HG02981 (cell line): ENCODE measurements around the gene CPHXL2.

Experiments used
- ATAC-seq: cut with Tn5 transposase; IDR thresholded peaks from one replicate; pipeline ENCODE4 v1.9.1; 2021; ENCODE audit warnings: mild to moderate bottlenecking, moderate library complexity; ENCODE audit not compliant: unreplicated experiment

Gene CPHXL2

DNA sequence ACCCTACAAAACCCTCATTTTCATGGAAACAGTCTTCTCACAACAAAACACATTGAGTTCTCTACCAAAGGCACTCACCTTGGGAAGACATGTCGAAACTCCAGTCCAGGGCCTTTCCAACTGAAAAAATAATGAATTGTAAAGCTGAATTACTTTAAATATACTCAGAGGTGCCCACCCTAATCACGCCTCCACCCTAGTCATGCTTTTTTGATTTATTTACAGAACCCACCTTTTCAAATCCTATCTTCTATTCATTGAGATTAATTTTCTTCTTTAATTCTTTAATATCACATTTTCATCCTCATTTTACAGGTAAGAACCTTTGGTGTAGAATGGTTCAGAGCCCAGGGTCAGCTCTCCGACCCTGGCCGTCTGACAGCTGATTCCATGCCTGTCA, at the start of gene CPHXL2:
CPHXL2 (minus strand) TSS at position 101 of the 400 bp plus-strand sequence; CDS start at position 91, 10 bp downstream.
- ATAC-seq, result no peak

DNA sequence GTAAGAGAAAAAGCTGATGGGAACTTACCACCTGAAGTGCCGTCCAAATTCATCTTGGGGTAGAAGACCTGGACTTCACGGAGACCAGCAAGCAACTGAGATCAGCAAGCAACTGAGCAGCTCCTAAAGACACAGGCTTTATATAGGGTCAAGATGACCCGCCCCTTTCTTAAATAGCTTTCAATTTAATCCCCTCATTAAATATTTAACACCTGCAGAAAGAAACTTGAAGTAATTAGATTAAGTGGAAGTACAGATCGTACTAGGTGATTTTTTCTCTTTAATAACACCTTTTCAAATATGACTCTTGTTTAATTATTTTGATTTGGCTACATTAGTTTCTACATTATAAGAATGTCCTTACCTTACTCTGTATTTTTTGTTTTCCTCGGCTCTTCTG, 49.6 kb upstream of the CPHXL2 start, which contains the start of gene CPHXL:
CPHXL (minus strand) TSS at position 101 of the 400 bp plus-strand sequence; CDS start at position 53, 48 bp downstream.
- ATAC-seq, result no peak

DNA sequence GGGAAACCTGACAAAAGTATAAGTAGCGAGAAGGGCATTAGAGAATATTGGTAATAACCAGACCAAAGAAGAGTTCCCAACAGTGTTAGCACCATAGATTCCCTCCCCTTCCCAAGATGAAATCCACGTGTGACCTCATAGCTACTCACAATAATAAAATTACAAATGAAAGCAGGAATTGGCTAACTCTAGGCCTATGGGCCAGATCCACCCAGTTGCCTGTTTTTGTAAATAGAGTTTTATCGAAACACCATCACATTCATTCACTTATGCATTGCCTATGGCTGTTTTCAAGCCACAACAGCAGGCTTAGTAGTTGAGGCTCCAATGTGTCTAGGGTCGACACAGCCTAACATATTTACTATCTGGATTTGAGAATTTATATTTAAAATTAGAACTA, 41.6 kb upstream of the CPHXL2 start:
- ATAC-seq, result no peak

DNA sequence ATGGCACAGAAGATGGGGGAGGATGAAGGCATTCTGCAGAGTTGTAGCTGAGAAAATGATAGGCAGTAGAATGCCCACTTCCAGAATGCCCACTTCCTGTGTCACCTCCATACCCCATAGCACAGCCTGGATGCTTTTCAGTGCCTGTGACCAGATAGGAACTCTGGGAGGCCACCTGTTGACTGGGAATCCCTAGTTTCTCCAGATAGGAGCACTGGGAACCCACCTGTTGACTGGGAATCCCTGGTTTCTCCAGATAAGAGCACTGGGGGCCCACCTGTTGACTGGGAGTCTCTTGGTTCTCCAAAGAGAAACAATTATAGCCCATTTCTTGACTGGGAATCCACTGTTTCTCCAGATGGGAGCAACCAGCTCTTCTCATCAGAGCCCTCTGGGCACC, 37.9 kb upstream of the CPHXL2 start:
- ATAC-seq, result no peak

DNA sequence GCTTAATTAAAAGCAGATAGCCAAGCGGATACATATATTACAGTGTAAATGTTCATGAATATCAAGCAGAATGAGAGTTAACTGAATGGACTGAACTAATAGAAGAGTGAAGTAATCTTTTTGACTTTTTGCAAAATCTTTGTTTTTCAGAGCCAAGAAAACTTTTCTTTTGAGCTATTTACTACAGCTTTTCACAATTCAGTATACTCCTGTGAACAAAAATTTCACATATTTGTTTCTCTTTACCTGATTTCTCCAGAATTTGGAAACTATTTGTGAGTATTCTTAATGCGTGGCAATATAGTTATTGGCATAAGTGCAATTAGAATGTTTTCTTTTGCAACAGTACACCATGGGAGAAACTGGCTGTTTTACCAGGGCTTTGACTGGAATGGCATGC, 33.5 kb upstream of the CPHXL2 start:
- no peak for ATAC-seq

DNA sequence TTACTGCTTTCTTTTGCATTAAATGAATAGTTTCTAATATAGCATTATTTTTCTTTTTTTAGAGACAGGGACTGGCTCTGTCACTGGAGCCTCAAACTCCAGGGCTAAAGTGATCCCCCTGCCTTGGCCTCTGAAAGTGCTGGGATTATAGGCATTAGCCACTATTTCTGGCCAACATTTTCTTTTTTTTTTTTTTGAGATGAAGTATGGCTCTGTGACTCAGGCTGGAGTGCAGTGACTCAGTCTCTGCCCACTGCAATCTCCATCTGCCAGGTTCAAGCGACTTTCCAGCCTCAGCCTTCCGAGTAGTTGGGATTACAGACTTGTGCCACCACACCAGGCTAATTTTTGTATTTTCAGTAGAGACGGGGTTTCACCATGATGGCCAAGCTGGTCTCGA, 26.5 kb upstream of the CPHXL2 start:
- ATAC-seq, result no peak

DNA sequence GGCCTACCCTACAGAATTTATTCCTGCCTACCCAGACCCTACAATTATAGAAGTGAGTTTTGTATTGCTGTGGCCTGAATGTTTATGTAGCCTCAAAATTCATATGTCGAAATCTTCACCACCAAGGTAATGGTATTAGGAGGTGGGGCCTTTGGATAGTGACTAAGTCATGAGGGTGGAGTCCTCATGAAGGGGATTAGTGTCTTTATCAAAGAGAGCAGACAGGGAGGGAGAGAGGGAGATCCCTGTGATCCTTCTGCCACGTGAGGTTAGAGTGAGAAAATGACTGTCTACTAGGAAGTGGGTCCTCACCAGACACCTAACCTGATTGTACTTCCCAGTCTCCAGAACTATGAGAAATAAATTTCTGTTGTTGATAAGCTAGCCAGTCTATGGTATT, 25.4 kb upstream of the CPHXL2 start:
- ATAC-seq, result no peak

DNA sequence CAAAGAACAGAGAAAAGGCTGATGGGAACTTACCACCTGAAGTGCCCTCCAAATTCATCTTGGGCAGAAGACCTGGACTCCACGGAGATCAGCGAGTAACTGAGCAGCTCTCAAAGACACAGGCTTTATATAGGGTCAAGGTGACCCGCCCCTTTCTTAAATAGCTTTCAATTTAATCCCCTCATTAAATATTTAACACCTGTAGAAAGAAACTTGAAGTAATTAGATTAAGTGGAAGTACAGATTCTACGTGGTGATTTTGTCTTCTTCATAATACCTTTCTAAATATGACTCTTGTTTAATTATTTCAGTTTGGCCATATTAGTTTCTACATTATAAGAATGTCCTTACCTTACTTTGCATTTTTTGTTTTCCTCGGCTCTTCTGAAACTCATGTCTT, 24.6 kb upstream of the CPHXL2 start, which contains the start of gene DUXB:
DUXB (minus strand) TSS at position 101 of the 400 bp plus-strand sequence; CDS start at position 58, 43 bp downstream.
- no peak for ATAC-seq

DNA sequence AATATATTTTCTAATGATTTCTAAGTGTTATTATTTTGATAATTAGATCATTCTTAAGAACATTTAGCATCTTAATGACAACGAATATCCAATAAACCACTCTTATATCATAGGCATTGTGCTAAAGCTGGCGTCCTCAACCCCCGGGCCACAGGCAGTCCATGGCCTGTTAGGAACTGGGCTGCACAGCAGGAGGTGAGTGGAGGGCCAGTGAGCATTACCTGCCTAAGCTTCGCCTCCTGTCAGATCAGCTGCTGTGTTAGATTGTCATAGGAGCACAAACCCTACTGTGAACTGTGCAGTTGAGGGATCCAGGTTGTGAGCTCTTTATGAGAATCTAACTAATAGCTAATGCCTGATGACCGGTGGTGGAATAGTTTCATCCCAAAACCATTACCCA, 20.8 kb upstream of the CPHXL2 start:
- ATAC-seq, result no peak

DNA sequence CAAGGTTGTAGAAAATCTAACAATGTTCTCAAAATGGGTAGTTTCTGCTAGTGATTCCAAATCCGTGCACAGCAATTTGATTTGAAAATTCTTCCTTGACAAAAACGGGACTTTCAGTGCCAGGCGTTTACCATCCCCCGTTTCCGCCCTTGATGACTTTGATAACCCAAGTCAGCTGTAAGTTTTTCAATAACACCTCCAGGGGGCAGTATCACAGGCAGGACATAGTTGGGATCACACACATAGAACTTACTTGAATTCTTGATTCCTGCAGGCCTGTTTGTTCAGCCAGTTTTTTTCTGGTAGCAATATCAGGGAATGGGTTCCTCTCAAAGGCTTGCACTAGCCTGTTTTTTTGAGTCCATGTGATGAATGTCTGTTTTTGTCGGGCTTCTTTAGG, 18.9 kb upstream of the CPHXL2 start:
- no peak for ATAC-seq

DNA sequence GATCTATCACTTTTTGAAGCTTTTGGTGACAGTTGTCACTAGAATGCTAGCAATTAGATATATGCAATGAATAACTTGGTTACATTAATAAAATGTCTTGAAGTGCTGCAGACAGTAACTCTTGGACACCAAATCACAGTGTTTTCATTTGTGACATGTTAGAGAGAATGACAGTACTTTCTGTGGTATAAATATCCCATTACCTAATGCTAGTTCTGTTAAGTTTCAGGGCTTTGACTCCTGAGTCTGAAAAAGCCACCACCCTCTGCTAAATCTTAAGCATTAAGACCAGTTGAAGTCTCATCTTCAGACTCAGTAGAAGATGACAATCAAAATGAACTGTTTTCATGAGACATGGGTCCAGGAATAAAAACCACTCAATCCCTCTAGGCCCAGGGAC, 10.6 kb upstream of the CPHXL2 start:
- no peak for ATAC-seq

DNA sequence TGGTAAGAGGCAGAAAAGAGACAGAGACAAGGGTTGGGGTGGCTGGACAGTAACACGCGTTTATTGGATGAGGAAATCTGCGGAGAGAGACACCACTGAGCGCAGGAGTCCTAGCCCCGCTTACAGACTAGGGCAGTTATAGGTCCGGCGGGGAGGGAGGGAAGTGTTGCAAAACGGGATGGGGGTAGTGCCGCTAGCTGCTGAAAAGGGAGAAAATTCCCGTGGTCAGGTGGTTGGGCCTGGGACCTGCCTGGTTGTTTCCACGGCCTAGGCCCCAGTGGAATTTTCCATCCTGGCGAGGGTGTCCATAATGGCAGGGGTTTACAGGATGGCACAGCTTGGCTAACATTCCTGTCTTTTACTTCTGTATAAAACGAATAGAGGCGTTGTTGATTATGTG, 5.5 kb upstream of the CPHXL2 start:
- ATAC-seq, result no peak

DNA sequence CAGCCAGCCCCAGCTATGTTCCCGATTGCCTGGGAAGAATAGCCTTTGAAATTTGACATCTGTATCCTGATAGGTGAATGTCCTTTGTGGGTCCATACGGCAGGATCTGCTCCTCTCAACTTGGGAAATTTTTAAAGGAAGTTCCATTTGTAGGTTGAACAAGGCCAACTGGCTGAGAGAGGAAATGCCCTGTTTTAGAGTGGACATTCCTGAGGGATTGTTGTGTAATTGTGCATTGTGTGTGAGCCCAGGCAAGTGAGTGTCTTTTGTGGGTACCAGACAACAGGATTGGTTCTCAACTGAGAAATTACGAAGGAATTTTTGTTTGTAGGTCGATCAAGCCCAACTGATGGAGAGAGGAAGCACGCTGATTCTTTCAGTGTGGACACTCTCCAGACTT, 2.6 kb upstream of the CPHXL2 start:
- ATAC-seq, result no peak

DNA sequence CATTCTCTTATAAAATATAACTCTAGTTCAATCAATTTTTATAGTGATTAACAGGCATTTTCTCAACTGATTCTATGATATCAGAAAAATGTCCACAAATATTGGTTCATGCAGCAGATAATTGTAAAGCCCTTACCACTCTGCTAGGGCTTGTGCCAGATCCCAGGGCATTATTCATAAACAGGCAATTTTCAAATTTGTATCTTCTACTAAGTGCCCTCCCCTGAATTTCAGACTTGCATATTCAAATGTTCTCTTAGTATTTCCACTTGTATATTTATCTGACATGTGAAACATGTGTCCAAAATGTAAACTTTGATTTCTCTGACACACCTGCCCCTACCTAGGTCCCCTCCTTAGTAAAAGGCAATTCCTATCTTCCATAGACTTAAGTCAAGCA, 9.3 kb downstream of the CPHXL2 start:
- no peak for ATAC-seq

DNA sequence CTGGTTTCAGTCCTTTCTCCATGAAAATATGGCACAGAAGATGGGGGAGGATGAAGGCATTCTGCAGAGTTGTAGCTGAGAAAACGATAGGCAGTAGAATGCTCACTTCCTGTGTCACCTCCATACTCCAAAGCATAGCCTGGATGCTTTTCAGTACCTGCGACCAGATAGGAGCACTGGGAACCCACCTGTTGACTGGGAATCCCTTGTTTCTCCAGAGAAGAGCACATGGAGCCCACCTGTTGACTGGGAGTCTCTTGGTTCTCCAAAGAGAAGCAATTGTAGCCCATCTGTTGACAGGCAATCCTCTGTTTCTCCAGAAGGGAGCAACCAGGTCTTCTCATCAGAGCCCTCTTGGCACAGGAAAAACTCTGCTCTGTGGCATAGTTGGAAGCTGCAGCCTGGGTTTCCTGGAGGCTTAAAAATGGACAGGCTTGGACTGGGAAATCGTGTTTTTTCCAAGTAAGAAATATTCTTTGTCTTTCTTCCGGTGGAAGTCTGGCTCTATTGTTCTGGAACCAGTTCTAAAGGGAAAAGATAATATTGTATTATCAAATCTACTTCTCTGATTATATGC, 16.0 kb downstream of the CPHXL2 start:
- ATAC-seq, result no peak

DNA sequence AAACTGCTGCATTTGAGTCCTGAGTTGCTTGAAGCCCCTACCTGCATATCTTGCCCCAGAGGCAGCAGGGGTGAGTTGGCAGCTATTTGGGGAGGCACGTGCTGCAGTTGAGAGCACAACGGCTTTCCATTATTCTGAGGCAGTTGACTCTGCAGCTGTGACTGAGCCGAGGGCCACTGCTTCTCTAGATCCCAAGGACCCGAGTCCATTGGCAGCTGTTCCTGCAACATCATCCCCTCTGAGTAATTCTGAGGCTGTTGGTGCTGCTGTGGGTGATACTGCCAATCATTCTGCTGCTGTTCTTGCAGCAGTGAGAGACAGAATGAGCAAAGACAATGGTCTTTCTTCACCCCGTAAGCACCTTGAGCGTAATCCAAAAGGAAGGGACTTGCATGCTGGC, 16.5 kb downstream of the CPHXL2 start:
- no peak for ATAC-seq

DNA sequence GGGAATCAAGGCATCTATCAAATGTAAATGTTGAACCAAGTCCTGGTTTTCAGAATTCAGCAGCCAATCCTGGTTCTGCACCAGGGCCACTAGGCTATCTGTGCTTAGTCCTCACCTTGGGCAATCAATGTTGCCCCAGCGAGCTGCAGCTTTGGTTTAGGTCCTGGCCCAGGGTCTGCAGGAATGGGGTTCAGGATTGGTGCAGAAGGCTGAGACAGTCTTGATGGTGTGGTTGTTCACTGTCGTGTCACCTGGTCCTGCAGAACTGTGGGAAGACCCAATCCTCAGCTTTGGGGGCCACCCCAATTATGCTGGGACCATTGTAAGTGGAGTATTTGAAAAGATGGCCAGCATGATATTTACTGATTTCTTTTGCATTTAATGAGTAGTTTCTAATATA, 18.6 kb downstream of the CPHXL2 start:
- ATAC-seq, result no peak

DNA sequence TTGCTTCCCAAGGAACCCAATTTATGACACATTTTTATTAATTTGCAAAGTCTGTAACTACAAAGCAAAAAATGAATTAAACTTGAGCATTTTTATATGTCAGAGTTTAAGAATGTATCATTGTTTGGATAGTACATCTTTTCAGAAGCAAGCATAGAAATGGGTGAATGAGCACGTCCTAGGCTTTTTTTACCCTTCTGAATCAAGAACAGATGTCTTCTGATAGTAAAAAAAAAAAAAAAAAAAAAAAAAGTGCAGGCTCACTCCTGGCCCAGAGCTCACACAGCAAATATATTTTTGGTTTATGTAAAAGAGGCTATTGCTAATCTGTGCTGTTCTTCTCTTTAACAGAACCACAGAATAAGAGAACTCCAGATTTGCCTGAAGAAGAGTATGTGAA, 22.9 kb downstream of the CPHXL2 start:
- ATAC-seq, result no peak

DNA sequence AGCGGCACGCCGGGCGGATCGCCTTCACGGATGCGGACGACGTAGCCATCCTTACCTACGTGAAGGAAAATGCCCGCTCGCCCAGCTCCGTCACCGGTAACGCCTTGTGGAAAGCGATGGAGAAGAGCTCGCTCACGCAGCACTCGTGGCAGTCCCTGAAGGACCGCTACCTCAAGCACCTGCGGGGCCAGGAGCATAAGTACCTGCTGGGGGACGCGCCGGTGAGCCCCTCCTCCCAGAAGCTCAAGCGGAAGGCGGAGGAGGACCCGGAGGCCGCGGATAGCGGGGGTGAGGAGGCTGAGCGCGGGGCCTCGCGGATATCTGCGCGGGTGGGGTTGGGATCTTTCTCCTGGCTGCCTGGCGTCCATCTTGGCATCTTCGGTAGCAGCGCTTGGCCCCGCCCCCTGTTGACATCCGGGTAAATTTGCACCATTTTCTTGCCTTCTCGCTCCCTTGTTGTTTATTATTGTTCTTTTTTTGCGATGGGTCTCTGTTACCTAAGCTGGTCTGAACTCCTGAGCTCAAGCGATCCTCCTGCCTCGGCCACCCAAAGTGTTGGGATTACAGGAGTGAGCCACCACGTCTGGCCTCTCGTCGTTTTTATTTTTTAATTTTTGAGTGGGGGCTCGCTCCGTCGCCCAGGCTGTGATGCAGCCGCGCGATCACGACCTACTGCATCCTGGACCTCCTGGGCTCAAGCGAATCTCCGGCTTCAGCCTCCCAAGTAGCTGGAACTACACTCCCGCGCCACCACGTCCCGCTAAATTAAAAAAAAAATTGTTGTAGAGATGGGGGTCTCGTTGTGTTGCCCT, 28.3 kb downstream of the CPHXL2 start:
- ATAC-seq, result peak; percentile 34

DNA sequence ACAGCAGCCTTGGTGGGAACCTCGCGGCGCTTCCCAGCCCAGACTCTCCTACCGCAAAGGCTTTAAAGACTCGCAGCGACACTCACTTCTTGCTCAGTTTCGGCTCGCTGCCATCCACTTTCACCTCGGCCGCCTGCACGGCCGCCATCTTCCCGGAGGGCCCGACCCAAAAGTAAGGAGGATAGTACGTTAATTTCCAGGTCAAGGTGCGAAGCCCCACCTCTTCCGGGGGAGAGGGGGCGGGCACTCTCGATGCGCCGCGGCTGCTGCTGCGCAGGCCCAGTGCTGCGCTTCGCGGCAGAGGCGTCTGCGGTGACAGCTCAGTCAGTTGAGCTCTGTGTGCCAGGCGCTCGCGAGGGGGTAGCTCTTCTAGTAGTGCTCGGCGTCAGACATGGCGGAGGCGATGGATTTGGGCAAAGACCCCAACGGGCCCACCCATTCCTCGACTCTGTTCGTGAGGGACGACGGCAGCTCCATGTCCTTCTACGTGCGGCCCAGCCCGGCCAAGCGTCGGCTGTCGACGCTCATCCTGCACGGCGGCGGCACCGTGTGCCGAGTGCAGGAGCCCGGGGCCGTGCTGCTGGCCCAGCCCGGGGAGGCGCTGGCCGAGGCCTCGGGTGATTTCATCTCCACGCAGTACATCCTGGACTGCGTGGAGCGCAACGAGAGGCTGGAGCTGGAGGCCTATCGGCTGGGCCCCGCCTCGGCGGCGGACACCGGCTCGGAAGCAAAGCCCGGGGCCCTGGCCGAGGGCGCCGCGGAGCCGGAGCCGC, 29.1 kb downstream of the CPHXL2 start, which contains the start of the genes KARS1 and TERF2IP:
KARS1 (minus strand) TSS at position 174 of the 773 bp plus-strand sequence; CDS start at position 148, 26 bp downstream.
TERF2IP (plus strand) TSS at position 282 of the 773 bp plus-strand sequence; CDS start at position 392, 110 bp downstream.
- ATAC-seq, result peak; percentile 83

DNA sequence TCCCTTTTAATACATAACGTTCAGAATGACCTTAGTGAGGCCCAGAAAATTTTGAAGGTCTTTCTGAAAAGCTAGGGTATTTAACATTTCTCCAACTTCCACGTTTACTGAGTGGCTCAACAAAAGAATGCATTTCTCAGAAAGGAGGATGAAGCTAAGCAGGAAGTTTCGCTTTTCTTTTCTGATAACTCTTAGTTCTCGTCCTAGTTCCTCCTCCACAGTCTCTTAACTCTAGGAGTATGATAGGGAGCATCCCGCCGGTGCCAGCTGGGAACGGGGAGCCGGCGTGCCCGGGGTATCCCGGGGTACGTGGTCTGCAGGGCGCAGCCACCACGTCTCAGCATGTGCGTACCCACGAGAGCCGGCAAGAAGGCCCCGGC, 29.7 kb downstream of the CPHXL2 start:
- peak; percentile 7 for ATAC-seq
